ENCODE measurements around the gene MPDZ.

DNA sequence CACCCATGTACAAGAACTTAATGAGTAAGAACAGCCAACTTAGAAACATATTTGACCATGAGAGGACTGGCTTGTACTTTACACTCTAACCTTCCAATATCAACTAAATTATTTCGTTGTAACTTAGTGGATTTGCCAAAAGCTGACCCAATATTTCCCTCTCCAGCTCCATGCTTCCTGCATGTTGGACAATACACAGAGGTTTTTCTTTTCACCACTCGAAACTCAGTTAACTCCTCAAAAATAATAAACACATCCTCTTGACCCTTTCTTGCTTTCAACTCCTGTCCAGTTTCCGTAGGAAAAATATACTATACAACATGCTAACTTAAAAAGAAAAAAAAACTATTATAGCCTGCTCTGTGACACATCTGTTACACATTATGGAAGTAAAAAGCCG, 188.9 kb downstream of the MPDZ start:
- no peak for TF ChIP-seq REST (IDR thresholded peaks at IDR 0.05; ENCODE audit: insufficient replicate concordance, low read depth)
- no peak for TF ChIP-seq CTCF (IDR thresholded peaks at IDR 0.05; ENCODE audit: insufficient read depth, low read length)
- no peak for TF ChIP-seq SPI1 (IDR thresholded peaks at IDR 0.05; ENCODE audit: borderline replicate concordance, low read depth)
- no peak for TF ChIP-seq POLR2AphosphoS5 (IDR thresholded peaks at IDR 0.05; ENCODE audit: low read depth)

Data from HL-60 (cell line).